ENCODE data around the gene ESF1.
A peak's percentile ranks its signal among the peaks of the same experiment; 100 is the strongest.

The ESF1 gene

GRCh38 chr20:13783528-13783927 lies 1.2 kb downstream of the ESF1 start:
- H3K27ac ChIP-seq, result peak overlapping the region in 8 of 11 experiments; percentile 79 to 91 (median 89); a peak in 16 of 22 replicates
- peaks cover 38 to 64% (median 54%) of the 10 kb centered on the region in 10 experiments for H3K4me1 ChIP-seq
- peaks cover 9 to 58% (median 26%) of the 10 kb centered on the region in 11 experiments; a peak in 17 of 22 replicates for H4K20me1 ChIP-seq
- peak overlapping the region; percentile 71 to 98 (median 90) for H3K4me2 ChIP-seq
- peak overlapping the region; percentile 76 to 96 (median 85) for H3K4me3 ChIP-seq
- H3K9ac ChIP-seq, result peak overlapping the region; percentile 82 to 94 (median 92)
- no peak for TF ChIP-seq Cebpa-rat (IDR thresholded peaks at IDR 0.05)
- no peaks in the 10 kb centered on the region for H3K27me3 ChIP-seq
- H3K9me3 ChIP-seq (replicated peaks in 1 of 11), result no peaks in the 10 kb centered on the region
- peaks cover 31 to 66% (median 48%) of the 10 kb centered on the region in 11 experiments for H3K36me3 ChIP-seq

DNA sequence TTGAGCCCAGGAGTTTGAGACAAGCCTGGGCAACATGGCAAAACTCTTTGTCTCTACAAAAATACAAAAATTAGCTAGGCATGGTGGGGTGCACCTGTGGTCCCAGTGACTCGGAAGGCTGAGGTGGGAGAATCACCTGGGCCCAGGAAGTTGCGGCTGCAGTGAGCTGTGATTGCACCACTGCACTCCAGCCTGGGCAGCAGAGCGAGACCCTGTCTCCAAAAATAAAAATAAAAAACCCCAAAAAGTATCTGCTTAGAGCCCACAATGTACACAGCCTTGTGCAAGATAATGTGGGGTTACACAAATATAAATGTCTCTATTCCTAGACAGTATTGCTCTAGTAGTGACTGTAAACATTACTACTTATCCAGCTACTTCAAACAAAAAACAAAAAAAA lies 5.9 kb downstream of the ESF1 start:
- peak in 5 of 11 experiments; percentile 50 to 76 (median 59); a peak in 7 of 22 replicates for TF ChIP-seq Cebpa-rat (IDR thresholded peaks at IDR 0.05)

GRCh38 chr20:13777171-13777601 lies 7.5 kb downstream of the ESF1 start:
- peaks cover 60 to 100% (median 88%) of the 10 kb centered on the region in 11 experiments for H3K36me3 ChIP-seq
- peak overlapping the region in 4 of 11 experiments; percentile 11 to 61 (median 30); a peak in 4 of 22 replicates for H3K4me2 ChIP-seq
- H3K9me3 ChIP-seq (replicated peaks in 1 of 11), result no peaks in the 10 kb centered on the region
- H3K27me3 ChIP-seq, result no peaks in the 10 kb centered on the region
- no peak overlapping the region for H3K9ac ChIP-seq
- H4K20me1 ChIP-seq, result peaks cover 0 to 75% (median 7%) of the 10 kb centered on the region in 11 experiments; a peak in 14 of 22 replicates
- peak overlapping the region in 4 of 11 experiments; percentile 12 to 58 (median 48); a peak in 6 of 22 replicates for H3K27ac ChIP-seq
- H3K4me1 ChIP-seq, result peaks cover 23 to 47% (median 30%) of the 10 kb centered on the region in 10 experiments
- TF ChIP-seq Cebpa-rat (IDR thresholded peaks at IDR 0.05), result no peak
- H3K4me3 ChIP-seq, result no peak overlapping the region

More for the DNA sequence above, 5.9 kb downstream of the ESF1 start:
- peak overlapping the region; percentile 35 to 83 (median 68); a peak in 21 of 22 replicates for H3K4me2 ChIP-seq
- 0 out of 20 replicates have a peak overlapping the region, but pooled peaks of 1 of the 10 experiments have one; percentile 7 for H3K4me3 ChIP-seq
- H4K20me1 ChIP-seq, result peaks cover 0 to 68% (median 11%) of the 10 kb centered on the region in 11 experiments; a peak in 14 of 22 replicates
- peaks cover 65 to 97% (median 80%) of the 10 kb centered on the region in 11 experiments for H3K36me3 ChIP-seq
- H3K27me3 ChIP-seq, result no peaks in the 10 kb centered on the region
- no peaks in the 10 kb centered on the region for H3K9me3 ChIP-seq (replicated peaks in 1 of 11)
- H3K9ac ChIP-seq, result peak overlapping the region in 2 of 11 experiments; percentile 2 to 28; a peak in 1 of 22 replicates
- H3K27ac ChIP-seq, result peak overlapping the region in 8 of 11 experiments; percentile 16 to 59 (median 48); a peak in 12 of 22 replicates
- H3K4me1 ChIP-seq, result peaks cover 30 to 55% (median 38%) of the 10 kb centered on the region in 10 experiments

- TF ChIP-seq Cebpa-rat (IDR thresholded peaks at IDR 0.05), result no peak
- peaks cover 55 to 100% (median 86%) of the 10 kb centered on the region in 11 experiments for H3K36me3 ChIP-seq
Measured at GRCh38 chr20:13775867-13776266, 8.9 kb downstream of the ESF1 start.

DNA sequence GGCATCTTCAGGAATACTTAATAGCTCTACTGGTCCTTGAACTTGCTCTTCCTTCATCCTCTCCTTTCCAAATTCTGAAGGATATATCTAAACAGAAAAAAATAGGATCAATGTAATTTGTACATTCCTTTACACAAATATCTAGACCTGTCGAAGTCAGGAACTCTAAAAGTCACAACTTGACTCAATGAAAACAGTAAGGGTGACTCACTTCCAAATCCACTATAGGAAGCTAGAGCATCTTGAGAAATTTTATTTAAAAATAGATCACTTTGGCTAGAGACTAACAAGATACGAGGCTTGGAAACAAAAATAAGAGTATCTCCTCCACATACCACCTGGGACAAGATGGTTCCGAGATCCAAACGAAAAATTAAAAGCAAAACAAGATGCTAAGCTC lies 12.2 kb downstream of the ESF1 start:
- 0 out of 22 replicates have a peak overlapping the region, but pooled peaks of 1 of the 11 experiments have one; percentile 14 for H3K27ac ChIP-seq
- H3K36me3 ChIP-seq, result peaks cover 69 to 100% (median 94%) of the 10 kb centered on the region in 11 experiments
- H3K27me3 ChIP-seq, result no peaks in the 10 kb centered on the region
- peaks cover 0 to 10% (median 6%) of the 10 kb centered on the region in 10 experiments; a peak in 10 of 20 replicates for H3K4me1 ChIP-seq
- H3K9me3 ChIP-seq (replicated peaks in 1 of 11), result peaks cover 5 to 12% (median 10%) of the 10 kb centered on the region in 11 experiments; a peak in 21 of 22 replicates
- no peak for TF ChIP-seq Cebpa-rat (IDR thresholded peaks at IDR 0.05)
- peak overlapping the region in 2 of 11 experiments; percentile 30 to 48; a peak in 3 of 22 replicates for H3K9ac ChIP-seq
- no peak overlapping the region for H3K4me2 ChIP-seq
- H4K20me1 ChIP-seq, result peaks cover 0 to 35% (median 6%) of the 10 kb centered on the region in 11 experiments; a peak in 7 of 22 replicates
- no peak overlapping the region for H3K4me3 ChIP-seq

More at GRCh38 chr20:13775867-13776266, 8.9 kb downstream of the ESF1 start:
- Histone ChIP-seq H3K9ac (no peak overlapping the region), H4K20me1 (peaks cover 0 to 65% (median 7%) of the 10 kb centered on the region in 11 experiments; a peak in 14 of 22 replicates), H3K27me3 (no peaks in the 10 kb centered on the region), H3K27ac (no peak overlapping the region), H3K4me3 (no peak overlapping the region), H3K4me1 (peaks cover 20 to 41% (median 30%) of the 10 kb centered on the region in 10 experiments), H3K4me2 (no peak overlapping the region), H3K9me3 (replicated peaks in 1 of 11) (no peaks in the 10 kb centered on the region)

DNA sequence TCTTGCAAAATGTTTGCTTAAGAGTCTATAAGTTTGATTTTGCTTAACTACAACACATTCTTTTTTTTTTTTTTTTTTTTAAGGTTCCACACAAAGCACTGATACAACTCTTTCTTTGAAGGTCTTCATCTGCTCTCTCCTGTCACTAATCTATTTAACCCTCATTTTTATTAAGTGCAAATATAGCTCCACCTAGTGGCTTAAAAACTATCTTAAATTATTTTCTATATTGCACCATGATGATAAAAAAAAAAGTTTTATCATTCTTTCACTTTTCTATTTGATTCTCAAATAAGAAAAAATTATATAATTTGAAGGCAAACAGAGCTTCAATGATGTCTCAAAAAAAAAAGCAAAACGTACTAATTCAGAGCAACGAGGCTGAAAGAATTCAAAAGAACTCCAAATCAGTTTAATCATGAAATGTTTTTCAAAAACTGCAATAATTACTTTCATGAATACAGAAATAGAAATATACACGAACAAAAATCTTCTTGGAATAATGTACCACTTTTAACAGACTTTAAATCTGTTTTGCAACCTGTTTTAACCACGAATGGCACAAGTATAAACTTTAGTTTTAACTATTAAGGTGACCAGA lies 12.8 kb downstream of the ESF1 start:
- H3K27ac ChIP-seq, result no peak overlapping the region
- peak overlapping the region in 1 of 11 experiments; percentile 30; a peak in 1 of 22 replicates for H3K9ac ChIP-seq
- H3K4me2 ChIP-seq, result no peak overlapping the region
- peaks cover 0 to 4% (median under 1%) of the 10 kb centered on the region in 10 experiments; a peak in 8 of 20 replicates for H3K4me1 ChIP-seq
- peaks cover 9 to 17% (median 15%) of the 10 kb centered on the region in 11 experiments for H3K9me3 ChIP-seq (replicated peaks in 1 of 11)
- no peak overlapping the region for H3K4me3 ChIP-seq
- H3K27me3 ChIP-seq, result no peaks in the 10 kb centered on the region
- H4K20me1 ChIP-seq, result peaks cover 0 to 29% (median under 1%) of the 10 kb centered on the region in 11 experiments; a peak in 7 of 22 replicates
- TF ChIP-seq Cebpa-rat (IDR thresholded peaks at IDR 0.05), result no peak
- H3K36me3 ChIP-seq, result peaks cover 75 to 100% (median 94%) of the 10 kb centered on the region in 11 experiments

GRCh38 chr20:13770141-13770540 lies 14.6 kb downstream of the ESF1 start:
- H3K9ac ChIP-seq, result no peak overlapping the region
- H3K4me2 ChIP-seq, result no peak overlapping the region
- peaks cover 0 to 11% (median 0%) of the 10 kb centered on the region in 11 experiments; a peak in 3 of 22 replicates for H4K20me1 ChIP-seq
- no peak for TF ChIP-seq Cebpa-rat (IDR thresholded peaks at IDR 0.05)
- no peak overlapping the region for H3K4me3 ChIP-seq
- H3K27ac ChIP-seq, result no peak overlapping the region
- peaks cover 22 to 35% (median 30%) of the 10 kb centered on the region in 11 experiments for H3K9me3 ChIP-seq (replicated peaks in 1 of 11)
- peaks cover 0 to 6% (median 3%) of the 10 kb centered on the region in 10 experiments; a peak in 8 of 20 replicates for H3K4me1 ChIP-seq
- H3K36me3 ChIP-seq, result peaks cover 78 to 100% (median 94%) of the 10 kb centered on the region in 11 experiments
- no peaks in the 10 kb centered on the region for H3K27me3 ChIP-seq

DNA sequence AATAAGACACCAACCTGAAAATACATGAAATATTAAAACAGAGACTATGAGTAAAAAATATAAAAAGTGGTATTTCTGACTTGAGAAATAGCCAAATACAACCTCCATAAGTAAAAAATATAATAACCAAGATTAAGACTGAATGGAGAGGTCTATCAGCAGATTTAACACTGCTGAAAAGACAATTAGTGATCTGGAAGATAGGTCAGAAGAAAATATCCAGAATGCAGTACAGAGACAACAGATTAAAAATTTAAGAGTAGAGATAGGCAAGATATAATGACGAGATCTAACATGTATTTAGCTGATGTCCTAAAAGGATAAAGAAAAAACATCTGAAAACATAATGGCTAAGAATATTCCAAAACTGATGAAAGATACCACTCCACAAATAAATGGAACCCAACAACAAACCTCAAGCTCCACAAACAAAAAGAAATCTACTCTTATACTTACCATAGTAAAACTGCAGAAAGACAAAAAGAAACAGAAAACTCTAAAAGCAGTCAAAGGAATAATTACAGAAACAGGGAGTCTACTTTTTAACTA lies 18.8 kb downstream of the ESF1 start:
- Histone ChIP-seq H3K4me1 (peaks cover 0 to 6% (median 3%) of the 10 kb centered on the region in 10 experiments; a peak in 8 of 20 replicates), H3K4me2 (no peak overlapping the region), H3K4me3 (no peak overlapping the region), H4K20me1 (peaks cover 0 to 9% (median 0%) of the 10 kb centered on the region in 11 experiments; a peak in 3 of 22 replicates), H3K27me3 (no peaks in the 10 kb centered on the region), H3K36me3 (peaks cover 93 to 99% (median 97%) of the 10 kb centered on the region in 11 experiments), H3K9ac (no peak overlapping the region), H3K27ac (no peak overlapping the region), H3K9me3 (replicated peaks in 1 of 11) (peaks cover 22 to 38% (median 31%) of the 10 kb centered on the region in 11 experiments)
- TF ChIP-seq Cebpa-rat (IDR thresholded peaks at IDR 0.05), result no peak

Measured in BLaER1 treated with 17β-estradiol and CSF1 and Interleukin-3, amounts not matched to agents 10 nM and 100 nM (cell line).